ENCODE results near the gene EPDR1.

EPDR1 gene

GRCh38 chr7:37960483-37960882, 40.0 kb downstream of the EPDR1 start:
- H3K27me3 ChIP-seq (ENCODE audit: insufficient read depth, low read depth) = no peaks in the 10 kb centered on the region
- no peak overlapping the region for H3K4me2 ChIP-seq
- no peaks in the 10 kb centered on the region for H4K20me1 ChIP-seq (ENCODE audit: insufficient read depth)
- H2AFZ ChIP-seq (ENCODE audit: low read depth) = no peak overlapping the region
- no peak overlapping the region for H3K9ac ChIP-seq
- TF ChIP-seq CTCF (conservative IDR thresholded peaks at IDR 0.05; ENCODE audit: low read depth, low read length) = no peak
- no peaks in the 10 kb centered on the region for H3K4me1 ChIP-seq (ENCODE audit: low read depth, poor library complexity, severe bottlenecking)
- H3K36me3 ChIP-seq (ENCODE audit: insufficient read depth) = no peaks in the 10 kb centered on the region
- H3K79me2 ChIP-seq (ENCODE audit: insufficient read depth, low read depth) = no peaks in the 10 kb centered on the region
- no peak overlapping the region for H3K4me3 ChIP-seq (IDR thresholded peaks at IDR 0.05; ENCODE audit: insufficient read depth, low read depth, low read length)
- H3K27ac ChIP-seq = no peak overlapping the region

DNA sequence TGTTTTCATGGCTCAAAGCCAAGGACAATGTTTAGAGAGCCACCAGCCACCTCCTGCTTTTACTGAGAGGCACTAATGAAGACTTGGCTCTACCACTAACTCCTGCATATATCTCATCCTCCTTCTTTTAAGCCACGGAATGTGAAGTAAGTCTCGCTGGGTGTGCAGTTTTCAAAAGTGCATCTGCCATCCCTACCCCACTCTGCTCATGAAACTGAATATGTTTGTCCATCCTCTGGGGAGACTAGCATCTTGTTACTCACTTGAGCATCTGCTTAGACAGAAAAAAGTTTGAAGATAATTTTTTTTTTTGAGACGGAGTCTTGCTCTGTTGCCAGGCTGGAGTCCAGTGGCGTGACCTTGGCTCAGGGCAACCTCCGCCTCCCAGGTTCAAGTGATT, 40.8 kb downstream of the EPDR1 start:
- Histone ChIP-seq H3K36me3 (ENCODE audit: insufficient read depth) (no peaks in the 10 kb centered on the region), H4K20me1 (ENCODE audit: insufficient read depth) (no peaks in the 10 kb centered on the region), H3K79me2 (ENCODE audit: insufficient read depth, low read depth) (no peaks in the 10 kb centered on the region), H3K9ac (no peak overlapping the region), H3K4me2 (no peak overlapping the region), H3K4me1 (ENCODE audit: low read depth, poor library complexity, severe bottlenecking) (no peaks in the 10 kb centered on the region), H3K27me3 (ENCODE audit: insufficient read depth, low read depth) (no peaks in the 10 kb centered on the region), H3K4me3 (IDR thresholded peaks at IDR 0.05; ENCODE audit: insufficient read depth, low read depth, low read length) (no peak overlapping the region), H2AFZ (ENCODE audit: low read depth) (no peak overlapping the region), H3K27ac (no peak overlapping the region)
- TF ChIP-seq CTCF (conservative IDR thresholded peaks at IDR 0.05; ENCODE audit: low read depth, low read length) = no peak

- Histone ChIP-seq H3K9ac (no peak overlapping the region), H2AFZ (ENCODE audit: low read depth) (no peak overlapping the region), H3K36me3 (ENCODE audit: insufficient read depth) (no peaks in the 10 kb centered on the region), H3K4me3 (IDR thresholded peaks at IDR 0.05; ENCODE audit: insufficient read depth, low read depth, low read length) (no peak overlapping the region), H3K4me1 (ENCODE audit: low read depth, poor library complexity, severe bottlenecking) (no peaks in the 10 kb centered on the region), H4K20me1 (ENCODE audit: insufficient read depth) (no peaks in the 10 kb centered on the region), H3K27ac (no peak overlapping the region), H3K79me2 (ENCODE audit: insufficient read depth, low read depth) (no peaks in the 10 kb centered on the region), H3K27me3 (ENCODE audit: insufficient read depth, low read depth) (no peaks in the 10 kb centered on the region), H3K4me2 (no peak overlapping the region)
- TF ChIP-seq CTCF (conservative IDR thresholded peaks at IDR 0.05; ENCODE audit: low read depth, low read length) = no peak
These were observed 43.8 kb downstream of the EPDR1 start for GRCh38 chr7:37964196-37964595.

GRCh38 chr7:37970211-37970610, 49.8 kb downstream of the EPDR1 start:
- Histone ChIP-seq H3K27me3 (ENCODE audit: insufficient read depth, low read depth) (no peaks in the 10 kb centered on the region), H3K79me2 (ENCODE audit: insufficient read depth, low read depth) (no peaks in the 10 kb centered on the region), H3K4me2 (no peak overlapping the region), H3K36me3 (ENCODE audit: insufficient read depth) (no peaks in the 10 kb centered on the region), H3K4me3 (IDR thresholded peaks at IDR 0.05; ENCODE audit: insufficient read depth, low read depth, low read length) (no peak overlapping the region), H3K9ac (no peak overlapping the region), H4K20me1 (ENCODE audit: insufficient read depth) (no peaks in the 10 kb centered on the region), H3K4me1 (ENCODE audit: low read depth, poor library complexity, severe bottlenecking) (no peaks in the 10 kb centered on the region), H3K27ac (no peak overlapping the region), H2AFZ (ENCODE audit: low read depth) (no peak overlapping the region)
- TF ChIP-seq CTCF (conservative IDR thresholded peaks at IDR 0.05; ENCODE audit: low read depth, low read length) = no peak

- H3K27ac ChIP-seq = no peak overlapping the region
- H3K4me1 ChIP-seq (ENCODE audit: low read depth, poor library complexity, severe bottlenecking) = no peaks in the 10 kb centered on the region
- H3K36me3 ChIP-seq (ENCODE audit: insufficient read depth) = no peaks in the 10 kb centered on the region
- no peaks in the 10 kb centered on the region for H3K79me2 ChIP-seq (ENCODE audit: insufficient read depth, low read depth)
- no peak overlapping the region for H3K9ac ChIP-seq
- H3K4me2 ChIP-seq = no peak overlapping the region
- H3K4me3 ChIP-seq (IDR thresholded peaks at IDR 0.05; ENCODE audit: insufficient read depth, low read depth, low read length) = no peak overlapping the region
- H3K27me3 ChIP-seq (ENCODE audit: insufficient read depth, low read depth) = no peaks in the 10 kb centered on the region
- no peaks in the 10 kb centered on the region for H4K20me1 ChIP-seq (ENCODE audit: insufficient read depth)
- TF ChIP-seq CTCF (conservative IDR thresholded peaks at IDR 0.05; ENCODE audit: low read depth, low read length) = no peak
- H2AFZ ChIP-seq (ENCODE audit: low read depth) = no peak overlapping the region
These were observed 51.1 kb downstream of the EPDR1 start for GRCh38 chr7:37971491-37971890.

All from KMS-11 (cell line).